Inflammatory macrophage treated with lipopolysaccharide for 4 hours (primary cell): ENCODE data around the gene ABHD5.

Experiments used
- DNase-seq: peaks from one replicate; pipeline ENCODE4 v3.0.0-alpha.2; 2020

The ABHD5 gene

DNA sequence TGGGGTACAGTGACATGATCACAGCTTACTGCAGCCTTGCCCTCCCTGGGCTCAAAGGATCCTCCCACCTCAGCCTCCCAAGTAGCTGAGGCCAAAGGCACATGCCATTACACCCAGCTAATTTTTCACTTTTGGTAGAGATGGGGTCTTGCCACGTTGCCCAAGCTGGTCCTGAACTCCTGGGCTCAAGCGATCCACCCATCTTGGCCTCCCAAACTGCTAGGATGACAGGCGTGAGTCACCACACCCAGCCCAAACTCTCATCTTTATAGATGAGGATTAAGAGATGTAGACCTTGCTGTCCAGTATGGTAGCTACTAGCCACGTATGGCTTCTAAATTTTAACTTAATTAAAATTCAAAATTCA lies 4.4 kb upstream of the ABHD5 start:
- DNase-seq: no peak

DNA sequence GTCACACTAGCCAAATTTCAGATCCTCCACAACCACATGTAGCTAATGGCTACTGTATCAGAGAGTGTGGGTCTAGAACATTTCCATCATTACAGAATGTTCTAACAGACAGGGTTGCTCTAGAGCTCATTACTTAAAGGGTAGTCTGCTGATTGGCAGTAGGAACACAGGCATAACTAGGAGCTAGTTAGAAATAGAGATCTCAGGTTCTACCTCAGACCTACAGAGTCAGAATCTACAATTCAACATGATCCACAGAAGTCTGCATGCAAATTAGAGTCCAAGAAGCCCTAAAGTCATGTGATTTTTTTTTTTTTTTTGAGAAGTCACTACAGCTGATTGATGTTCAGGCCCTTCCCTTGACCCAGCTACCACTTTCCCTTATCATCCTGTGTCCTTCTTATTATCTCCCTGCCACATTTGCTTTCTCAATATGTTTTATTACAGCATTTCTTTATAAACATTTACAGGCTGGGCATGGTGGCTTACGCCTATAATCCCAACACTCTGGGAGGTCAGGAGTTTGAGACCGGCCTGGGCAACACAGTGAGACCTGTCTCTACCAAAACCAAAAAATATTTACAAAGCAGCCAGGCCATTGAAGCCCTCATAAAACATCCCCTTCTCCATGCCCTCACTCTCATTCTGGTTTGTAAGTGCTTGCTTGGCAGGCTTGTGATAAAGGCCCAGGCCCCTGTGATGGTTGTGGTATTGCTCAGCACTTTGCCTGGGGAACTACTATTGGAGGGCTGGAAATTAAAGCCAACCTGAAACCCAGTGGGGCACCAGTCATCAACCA lies 3.8 kb upstream of the ABHD5 start:
- no peak for DNase-seq

DNA sequence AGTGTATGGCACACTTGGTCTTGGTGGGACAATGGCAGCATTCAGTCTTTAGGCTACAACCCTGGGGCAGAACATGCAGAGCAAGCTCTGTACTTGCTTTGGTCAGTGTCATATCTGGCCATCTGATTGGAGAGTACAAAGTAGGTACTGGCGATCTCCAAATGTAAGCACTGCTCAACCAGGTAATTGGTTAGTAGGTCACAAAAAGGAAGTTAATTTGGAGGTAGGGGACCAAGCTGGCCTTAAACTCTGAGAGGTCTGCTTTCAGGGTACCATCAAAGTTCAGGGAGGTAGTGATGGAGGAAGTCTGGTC lies 3.3 kb upstream of the ABHD5 start:
- no peak for DNase-seq

DNA sequence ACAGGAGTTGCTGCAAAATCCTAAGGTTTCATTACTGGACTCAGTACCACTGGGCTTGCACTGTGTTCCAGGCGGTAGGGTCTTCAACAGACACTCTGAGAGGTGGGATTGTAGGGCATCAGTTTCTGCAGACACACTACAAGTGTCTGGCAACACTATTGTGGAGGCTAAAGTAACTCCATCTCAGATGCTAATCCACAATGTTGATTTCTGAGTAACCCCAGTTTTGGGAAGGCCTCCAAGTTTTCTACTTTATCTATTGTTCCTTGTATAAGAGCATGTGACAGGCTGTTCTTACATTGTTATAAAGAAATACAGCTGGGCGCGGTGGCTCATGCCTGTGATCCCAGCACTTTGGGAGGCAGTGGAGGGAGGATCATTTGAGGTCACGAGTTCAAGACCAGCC lies 2.5 kb upstream of the ABHD5 start:
- DNase-seq: no peak

DNA sequence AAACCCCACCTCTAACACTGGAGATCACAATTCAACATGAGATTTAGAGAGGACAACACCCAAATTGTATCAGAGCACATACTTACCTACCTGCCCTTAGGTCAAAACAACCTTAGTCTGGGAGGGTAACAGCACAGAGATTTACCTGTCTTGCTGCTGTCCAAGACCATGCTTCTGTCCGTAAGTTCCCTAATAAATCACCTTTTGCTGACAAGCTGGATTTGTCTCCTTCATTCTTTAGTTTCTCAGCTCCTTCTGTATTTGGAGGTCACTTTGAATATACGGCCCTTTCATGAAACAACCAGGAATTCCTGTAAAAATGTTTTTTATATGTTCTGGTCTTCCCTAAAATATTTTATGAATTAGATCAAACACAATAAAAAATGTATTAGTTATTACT lies 1.6 kb upstream of the ABHD5 start:
- DNase-seq: no peak

DNA sequence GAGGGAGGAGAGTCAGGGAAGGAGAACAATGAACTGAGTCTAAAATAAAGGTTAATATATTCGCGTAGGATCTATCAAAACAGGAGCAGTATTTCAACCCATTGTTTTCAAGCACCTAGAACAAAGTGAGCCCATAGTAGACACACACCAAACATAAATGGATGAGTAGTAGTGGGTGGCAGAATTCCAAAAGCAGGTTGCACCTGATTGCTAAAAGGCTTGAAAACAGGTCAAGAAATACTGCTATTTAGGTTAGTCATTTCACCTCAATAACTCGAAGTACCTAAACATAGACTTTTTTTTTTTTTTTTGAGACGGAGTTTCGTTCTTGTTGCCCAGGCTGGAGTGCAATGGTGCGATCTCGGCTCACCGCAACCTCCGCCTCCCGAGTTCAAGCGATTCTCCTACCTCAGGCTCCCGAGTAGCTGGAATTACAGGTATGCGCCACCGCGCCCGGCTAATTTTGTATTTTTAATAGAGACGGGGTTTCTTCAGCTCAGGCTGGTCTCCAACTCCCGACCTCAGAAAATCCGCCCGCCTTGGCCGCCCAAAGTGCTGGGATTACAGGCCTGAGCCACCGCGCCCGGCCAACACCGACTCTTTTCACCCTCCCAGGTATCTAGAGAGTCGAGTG lies 855 bp upstream of the ABHD5 start:
- DNase-seq: no peak

DNA sequence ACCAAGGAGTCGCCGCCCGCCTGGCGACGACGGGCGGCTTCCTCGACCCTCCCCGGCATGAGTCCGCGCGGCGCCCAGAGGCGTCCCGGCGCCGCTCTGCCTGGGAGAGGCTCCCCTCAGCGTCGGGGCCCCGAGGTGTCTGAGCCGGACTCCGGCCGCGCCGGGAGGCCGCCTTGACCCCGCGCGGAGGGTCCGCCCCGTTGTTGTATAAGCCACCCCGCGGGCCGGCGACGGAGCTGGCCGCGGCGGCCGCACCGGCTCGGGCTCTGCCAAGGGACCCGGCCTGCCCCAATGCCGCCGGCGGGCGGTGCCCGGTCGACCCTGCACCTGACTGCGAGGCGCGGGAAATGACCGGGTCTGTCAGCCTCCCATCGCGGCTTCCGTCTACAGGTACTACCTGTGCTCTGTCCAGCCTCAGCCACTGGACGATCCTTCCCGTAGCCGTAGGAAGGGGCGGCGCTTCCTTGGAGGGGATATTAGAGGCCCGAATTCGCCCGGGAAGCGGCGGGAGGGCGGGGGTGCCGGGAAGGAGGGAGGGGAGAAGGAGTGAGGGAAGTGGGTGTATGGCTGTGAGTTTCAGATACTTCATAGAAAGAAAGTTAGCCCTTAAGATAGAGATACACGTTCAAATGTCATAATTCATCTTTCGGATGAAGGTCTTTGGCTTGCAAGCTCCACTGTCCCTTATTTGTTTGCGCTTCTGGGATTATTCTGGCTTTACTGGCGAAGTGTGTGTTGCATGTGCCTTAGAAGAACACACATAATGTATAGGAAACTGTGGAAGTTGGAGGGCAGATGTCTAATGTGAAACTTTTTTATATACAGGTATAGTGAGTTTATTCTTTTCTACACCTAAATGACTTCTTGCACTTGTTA lies 620 bp downstream of the ABHD5 start:
- DNase-seq: peak; percentile 31

DNA sequence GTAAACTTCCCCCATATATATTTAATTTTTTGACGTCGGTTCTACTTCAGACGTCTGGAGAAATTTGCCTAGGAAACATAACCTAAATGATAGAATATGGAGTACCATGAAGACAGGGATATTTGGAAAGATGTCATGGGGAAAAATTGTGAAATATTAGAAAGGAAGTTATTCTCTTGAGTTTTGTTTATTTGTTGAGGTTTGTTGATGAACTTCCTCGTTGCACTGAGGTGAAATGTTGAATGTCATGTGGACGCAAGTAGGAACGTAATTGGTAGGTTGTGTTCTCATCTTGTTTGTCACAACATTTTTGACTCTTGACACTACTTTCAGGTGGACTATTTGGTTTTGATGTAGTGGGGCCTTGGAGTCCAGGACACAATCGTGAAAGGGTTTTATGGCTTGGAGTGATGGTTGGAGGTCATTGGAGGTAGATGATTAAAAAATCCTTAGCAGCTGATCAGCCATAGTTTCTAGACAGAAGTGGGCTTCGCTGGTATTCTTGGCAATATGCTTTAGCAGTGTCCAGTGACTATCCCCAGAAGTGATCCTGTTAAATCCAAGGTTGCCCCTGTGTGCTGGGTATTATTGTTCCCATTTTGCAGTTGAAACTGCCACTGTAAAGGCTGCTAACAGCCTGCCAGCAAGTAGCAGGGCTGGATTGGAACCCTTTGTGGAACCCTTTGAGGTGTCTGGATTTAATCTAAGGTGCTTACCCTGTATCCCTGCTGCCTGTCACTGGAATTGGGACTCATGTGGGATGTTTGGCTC lies 1.5 kb downstream of the ABHD5 start:
- peak; percentile 71 for DNase-seq

DNA sequence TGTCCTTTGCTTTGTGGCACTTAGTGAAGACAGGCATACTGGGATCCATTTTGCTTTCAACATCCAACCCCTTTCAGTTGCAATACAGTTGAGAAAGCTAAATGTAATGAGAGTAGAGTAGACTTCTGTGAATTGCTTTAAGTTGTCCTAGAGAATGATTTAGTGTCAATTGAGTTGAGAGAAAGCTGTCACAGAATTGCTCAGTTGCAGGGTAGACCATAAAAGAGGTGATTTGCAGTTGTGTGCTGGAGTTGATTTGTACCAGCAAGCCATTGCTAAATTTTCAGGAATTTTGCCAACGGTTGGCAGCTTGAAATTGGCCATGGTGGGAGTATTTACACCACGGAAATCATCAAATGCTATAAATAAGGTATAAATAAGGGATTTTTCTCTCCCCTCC lies 2.2 kb downstream of the ABHD5 start:
- peak; percentile 40 for DNase-seq

DNA sequence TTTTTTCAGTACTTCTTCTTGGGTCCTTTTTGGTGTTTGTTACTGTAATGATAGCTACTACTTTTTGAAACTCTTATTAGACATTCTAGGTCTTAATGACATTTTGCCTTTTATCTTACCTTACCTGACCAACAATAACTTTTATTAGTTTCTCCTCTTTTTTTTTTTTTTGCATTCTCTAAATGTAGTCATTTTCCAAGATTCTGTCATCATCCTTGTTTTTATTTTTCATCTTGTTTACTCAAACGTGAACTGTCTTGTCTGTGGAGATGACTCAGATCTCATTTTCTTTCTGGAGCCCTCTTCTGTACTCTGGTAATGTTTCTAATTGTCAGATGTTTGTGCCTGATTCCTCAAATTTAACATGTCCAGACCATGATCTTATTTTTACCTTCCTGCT lies 2.9 kb downstream of the ABHD5 start:
- DNase-seq: no peak

DNA sequence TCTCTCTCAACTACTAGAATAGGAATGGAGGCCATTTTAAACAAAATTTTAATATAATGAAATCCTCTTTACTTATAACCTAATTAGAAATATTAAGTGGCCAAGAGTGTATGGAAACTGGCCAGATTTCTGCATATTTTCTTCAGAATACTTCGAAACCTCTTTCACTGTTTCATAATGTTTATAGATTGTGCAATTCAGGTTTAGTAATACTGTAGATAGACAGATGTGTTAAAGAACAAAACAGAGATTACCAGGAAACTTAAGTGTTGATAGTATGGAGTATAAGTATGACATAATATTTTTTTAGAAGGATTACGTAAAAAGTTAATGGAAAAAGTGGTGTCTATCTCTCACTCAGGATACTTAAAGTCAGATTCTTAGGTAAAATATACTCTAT lies 4.7 kb downstream of the ABHD5 start:
- DNase-seq: peak; percentile 88

DNA sequence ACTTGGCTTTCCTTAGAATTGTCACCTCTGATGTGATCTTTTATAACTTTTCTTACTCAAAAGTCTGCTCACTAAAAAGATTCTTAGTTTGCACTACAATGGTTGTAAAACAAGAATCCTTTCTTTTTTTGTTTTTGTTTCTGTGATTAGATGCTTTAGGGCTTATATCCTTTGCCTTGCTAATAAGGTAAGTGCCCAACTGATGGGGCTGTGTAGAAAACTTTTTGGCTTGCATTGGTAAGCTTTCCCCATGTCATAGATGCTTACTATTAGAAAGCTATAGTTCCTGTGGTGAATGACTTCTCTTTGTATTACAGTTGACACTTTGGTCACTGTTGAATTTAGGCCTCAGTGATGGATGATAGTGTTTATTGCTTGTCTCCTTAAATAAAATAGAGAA lies 5.1 kb downstream of the ABHD5 start:
- no peak for DNase-seq

DNA sequence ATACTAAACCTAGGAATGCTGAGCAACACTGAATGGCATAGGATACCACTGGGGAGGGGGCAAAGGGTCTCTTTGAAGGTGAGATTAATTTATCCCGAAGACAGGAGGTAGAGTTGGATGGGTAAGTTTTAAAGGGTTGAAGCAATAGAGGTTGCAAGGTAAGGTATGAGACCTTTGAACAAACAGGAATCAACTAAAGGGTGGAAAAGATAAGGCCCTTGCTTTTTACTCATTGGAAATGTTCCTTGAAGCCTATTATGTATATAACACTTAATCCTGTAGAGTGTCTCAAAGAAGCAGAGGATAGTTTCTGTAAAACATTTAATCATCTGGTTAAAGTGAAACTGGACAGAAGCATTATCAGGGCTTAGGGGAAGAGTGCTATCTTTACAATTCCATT lies 5.7 kb downstream of the ABHD5 start:
- no peak for DNase-seq

DNA sequence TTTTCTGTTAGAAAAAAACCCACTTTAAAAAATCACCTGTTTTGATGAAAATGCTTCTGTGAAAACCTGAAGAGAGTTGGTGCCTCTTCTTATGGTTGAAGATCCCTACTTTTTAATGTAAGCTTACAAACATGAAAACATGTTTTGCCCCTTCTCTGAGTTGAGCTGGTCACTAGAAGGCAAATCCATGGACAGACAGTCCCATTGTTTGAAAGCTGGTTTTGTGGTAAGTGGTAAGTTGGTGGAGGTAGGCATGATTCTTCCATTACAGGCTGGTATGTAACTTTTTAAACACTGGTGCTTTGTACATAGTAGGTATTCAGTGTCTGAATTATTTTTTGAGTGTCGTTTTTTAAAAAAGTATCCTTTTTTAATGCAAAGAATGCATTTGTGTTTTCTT lies 6.1 kb downstream of the ABHD5 start:
- DNase-seq: no peak

DNA sequence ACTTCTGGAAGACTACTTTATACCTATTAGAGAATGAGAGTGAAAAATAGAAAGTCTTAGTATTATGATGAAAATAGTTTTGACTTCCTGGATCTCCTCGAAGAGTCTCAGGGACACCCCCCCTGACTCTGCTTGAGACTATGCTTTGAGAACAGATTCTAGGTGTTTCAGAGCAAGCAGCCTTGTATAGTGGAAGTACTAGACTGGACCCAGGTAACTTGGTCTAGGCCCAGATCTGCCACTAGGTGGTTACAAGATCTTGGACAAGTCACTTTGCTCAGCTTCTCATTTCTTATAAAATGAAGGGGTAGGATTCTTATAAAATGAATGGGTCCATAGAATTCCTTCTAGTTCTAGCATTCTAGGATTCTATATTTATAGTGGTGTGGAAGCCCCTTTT lies 9.1 kb downstream of the ABHD5 start:
- no peak for DNase-seq

DNA sequence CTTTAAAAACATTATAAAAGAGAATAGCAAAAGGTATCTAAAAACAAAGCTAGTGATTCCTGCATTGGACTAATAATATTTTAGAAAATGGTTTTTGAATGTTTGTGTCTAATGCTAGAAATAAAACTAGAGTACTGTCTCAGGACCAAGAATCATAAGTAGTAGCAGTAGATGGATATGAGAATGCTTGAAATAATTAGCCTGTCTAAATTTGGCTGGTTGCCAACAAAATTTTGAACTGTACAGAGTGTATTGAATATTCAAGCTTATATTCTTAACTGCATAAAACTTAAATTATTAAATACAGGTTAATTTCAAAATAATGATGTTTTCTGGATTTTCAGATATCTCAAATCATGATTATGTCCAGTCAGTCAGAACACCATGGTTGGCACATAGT lies 14.0 kb downstream of the ABHD5 start:
- DNase-seq: no peak

DNA sequence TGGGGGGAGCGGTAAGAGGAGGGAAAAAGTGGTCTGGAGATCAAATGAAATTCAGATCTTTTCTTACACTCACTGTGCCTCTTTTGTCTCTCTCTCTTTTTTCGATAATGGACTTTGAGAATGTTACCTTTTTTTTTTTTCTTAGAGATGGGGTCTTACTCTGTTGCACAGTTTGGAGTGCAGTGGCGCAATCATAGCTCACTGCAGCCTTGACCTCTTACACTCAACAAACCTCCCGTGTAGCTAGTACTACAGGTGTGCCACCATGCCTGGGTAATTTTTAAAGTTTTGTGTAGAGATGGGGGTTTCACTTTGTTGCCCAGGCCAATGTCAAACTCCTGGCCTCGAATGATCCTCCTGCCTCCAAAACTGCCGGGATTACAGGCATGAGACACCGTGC lies 15.6 kb downstream of the ABHD5 start:
- no peak for DNase-seq

DNA sequence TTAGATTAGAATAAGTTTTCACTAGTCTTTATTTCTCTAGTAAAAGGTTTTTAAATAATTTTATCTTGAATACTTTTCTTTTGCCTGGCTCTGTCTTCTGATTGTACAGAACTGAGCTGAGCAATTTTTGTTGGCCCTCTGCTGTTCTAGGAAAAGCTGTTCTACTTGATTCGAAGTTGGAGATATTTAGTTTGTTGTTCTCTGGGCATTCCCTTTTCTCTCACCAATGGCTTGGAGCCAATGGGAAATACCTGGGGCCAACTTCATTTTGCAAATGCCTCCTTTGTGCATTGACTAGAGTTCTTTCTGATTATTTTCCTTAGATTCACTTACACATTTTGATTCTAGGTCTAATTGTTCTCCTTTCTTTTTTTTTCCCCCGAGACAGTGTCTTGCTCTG lies 16.5 kb downstream of the ABHD5 start:
- no peak for DNase-seq

DNA sequence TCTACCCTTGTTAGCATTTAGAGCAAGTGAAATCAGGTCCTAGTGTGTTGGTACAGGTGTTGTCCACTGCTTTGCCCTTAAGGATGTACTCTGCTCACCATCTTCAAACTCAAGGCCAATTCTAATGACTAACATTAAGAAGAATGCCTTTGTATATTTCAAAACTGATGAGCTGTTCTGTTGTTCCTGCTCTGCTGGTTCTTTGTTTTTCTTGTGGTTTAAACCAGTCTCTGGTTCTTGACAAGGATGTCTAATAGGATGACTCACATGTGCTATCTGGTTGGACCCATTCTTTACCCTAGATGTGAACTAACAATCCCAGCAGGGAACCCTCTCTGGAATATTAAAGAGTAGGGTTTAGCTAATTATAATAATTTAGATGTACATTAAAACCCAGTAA lies 17.3 kb downstream of the ABHD5 start:
- peak; percentile 61 for DNase-seq

DNA sequence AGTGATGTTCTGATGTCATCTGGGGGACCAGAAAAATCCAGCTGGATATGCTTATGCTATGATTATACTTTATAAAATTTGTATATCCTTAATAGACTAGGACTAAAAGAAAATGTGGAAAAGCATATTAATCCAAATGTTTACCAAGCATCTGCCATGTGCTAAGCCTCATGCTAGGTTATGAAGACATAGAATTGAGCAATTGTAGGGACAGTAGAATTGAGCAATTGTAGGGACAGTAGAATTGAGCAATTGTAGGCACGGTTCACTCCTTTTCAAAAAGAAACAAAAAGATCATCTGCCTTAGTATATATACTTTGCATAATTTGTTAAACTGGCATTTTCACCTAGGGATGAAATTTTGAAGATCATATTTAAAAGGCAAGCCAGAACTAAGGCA lies 18.3 kb downstream of the ABHD5 start:
- DNase-seq: peak; percentile 89

DNA sequence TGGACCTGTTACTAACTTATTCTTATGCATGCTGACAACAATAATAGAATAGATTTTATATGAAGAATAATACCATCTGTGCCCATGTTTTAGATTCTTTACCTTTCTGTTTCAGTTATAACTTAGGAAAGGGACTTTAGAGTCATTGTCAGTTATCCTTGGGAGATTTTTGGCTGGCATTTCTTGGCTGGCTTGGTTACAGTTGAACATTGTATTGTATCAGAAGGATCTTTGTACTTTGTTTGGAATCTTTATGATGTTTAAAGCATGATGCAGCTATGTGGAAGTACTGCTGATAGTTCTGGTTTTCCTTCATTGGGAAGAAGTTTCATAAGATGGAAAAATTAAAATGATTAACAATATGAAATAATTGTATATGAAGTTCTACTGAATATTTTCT lies 19.9 kb downstream of the ABHD5 start:
- DNase-seq: no peak

DNA sequence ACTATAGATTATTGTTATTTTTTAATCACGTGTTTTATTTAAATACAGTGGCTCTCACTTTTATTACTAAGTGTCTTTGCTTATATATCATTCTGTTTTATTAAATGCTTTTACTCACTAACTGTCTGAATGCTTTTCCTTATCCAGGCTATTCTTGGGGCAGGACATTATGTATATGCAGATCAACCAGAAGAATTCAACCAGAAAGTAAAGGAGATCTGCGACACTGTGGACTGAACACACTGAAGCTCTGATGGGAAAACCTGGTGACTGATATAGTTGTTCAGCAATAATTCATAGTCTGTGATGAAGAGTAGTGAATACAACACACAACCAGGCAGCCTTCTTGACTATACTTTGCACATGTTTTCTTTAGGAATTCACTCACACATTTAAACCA lies 27.6 kb downstream of the ABHD5 start:
- no peak for DNase-seq

DNA sequence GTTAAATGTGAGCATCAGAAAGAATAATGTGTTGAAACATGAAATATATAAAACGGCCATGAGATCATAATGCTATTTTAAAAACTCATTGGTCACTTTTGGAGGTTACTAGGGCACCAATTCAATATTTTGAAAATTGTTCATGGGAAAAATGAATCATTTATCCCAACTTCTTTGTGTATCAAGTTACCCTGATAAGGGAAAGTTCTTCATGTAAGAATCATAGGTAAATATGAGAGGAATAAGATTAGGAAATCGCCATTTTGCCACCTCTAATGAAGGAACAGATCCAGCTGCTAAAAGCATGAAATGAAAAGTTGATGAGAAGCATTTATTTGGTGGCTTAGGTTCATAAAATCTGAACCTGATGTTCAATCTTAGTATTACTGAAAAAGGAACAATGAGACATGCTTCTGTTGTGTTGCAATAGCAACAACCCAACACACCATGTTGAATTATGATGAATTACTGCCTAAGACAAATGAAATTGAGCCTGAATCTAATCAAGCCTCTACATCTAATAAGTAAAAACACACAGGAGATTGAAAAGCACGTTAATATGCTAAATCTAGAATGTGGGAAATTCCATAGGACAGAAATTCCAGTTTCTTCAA lies 32.5 kb downstream of the ABHD5 start:
- no peak for DNase-seq
